ENCODE data around the gene KRTAP20-3.

The KRTAP20-3 gene

DNA sequence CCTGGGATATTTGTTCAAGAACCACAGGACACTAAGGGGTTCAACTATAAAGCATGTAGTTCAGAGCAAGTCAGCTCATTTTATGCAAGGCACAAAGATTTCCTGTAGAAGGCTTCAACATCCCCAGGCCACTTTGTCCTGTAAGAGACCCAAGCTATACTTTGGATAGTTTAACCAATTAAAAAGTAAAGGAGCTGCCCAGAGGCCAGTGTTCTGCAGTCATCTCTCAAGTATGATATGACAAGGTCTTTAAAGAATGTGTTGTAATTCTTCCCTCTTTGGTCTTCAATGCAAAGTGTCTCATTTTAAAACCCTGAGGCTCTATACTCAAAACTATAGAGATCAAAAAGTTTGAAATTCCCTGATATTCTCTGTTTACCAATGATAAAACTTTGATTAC is 34.1 kb downstream of the KRTAP20-3 start:
- Histone ChIP-seq H3K36me3 (ENCODE audit: insufficient read depth, low read length) (no peaks in the 10 kb centered on the region), H4K20me1 (ENCODE audit: insufficient read depth, low read length) (no peaks in the 10 kb centered on the region), H3K4me2 (ENCODE audit: insufficient read depth, low read length) (no peak overlapping the region), H3K9me3 (ENCODE audit: insufficient read depth, low read length, severe bottlenecking) (no peaks in the 10 kb centered on the region), H3K27me3 (ENCODE audit: insufficient read depth, low read length, poor library complexity) (no peaks in the 10 kb centered on the region), H3K4me3 (ENCODE audit: low read depth in 1 of 2, low read length in 2 of 2) (no peak overlapping the region), H3K79me2 (ENCODE audit: insufficient read depth, low read length) (no peaks in the 10 kb centered on the region), H2AFZ (ENCODE audit: low read depth, low read length) (no peak overlapping the region), H3K9ac (ENCODE audit: low read depth, low read length) (no peak overlapping the region), H3K4me1 (ENCODE audit: insufficient read depth, low read length) (no peaks in the 10 kb centered on the region), H3K27ac (ENCODE audit: low read length) (no peak overlapping the region)
- TF ChIP-seq, protein P1, sequence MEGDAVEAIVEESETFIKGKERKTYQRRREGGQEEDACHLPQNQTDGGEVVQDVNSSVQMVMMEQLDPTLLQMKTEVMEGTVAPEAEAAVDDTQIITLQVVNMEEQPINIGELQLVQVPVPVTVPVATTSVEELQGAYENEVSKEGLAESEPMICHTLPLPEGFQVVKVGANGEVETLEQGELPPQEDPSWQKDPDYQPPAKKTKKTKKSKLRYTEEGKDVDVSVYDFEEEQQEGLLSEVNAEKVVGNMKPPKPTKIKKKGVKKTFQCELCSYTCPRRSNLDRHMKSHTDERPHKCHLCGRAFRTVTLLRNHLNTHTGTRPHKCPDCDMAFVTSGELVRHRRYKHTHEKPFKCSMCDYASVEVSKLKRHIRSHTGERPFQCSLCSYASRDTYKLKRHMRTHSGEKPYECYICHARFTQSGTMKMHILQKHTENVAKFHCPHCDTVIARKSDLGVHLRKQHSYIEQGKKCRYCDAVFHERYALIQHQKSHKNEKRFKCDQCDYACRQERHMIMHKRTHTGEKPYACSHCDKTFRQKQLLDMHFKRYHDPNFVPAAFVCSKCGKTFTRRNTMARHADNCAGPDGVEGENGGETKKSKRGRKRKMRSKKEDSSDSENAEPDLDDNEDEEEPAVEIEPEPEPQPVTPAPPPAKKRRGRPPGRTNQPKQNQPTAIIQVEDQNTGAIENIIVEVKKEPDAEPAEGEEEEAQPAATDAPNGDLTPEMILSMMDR (IDR thresholded peaks at IDR 0.05; ENCODE audit: borderline replicate concordance, extremely low read depth, low read length, poor library complexity, severe bottlenecking) = no peak
- DNase-seq (no peak), ATAC-seq (ENCODE audit: insufficient read depth, low read depth) (no peak)

DNA sequence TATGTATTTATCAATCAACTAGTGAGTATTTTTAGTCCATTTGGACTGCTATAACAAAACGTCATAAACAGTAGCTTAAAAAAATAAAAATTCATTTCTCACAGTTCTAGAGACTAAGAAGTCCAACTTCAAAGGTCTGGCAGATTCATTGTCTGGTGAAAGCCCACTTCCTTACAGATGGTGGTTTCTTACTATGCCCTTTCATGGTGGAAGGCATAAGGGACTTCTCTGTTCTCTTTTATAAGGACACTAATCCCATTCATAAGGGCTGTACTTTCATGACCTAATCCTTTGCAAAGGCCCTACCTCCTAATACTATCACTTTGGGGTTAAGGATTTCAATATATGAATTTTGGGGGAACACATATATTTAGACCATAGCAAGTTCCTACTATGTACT is 37.9 kb downstream of the KRTAP20-3 start:
- DNase-seq = no peak
- no peak overlapping the region for H3K27ac ChIP-seq (ENCODE audit: low read length)
- no peak overlapping the region for H3K9ac ChIP-seq (ENCODE audit: low read depth, low read length)
- H3K9me3 ChIP-seq (ENCODE audit: insufficient read depth, low read length, severe bottlenecking) = no peaks in the 10 kb centered on the region
- no peak overlapping the region for H3K4me3 ChIP-seq (ENCODE audit: low read depth in 1 of 2, low read length in 2 of 2)
- H3K79me2 ChIP-seq (ENCODE audit: insufficient read depth, low read length) = no peaks in the 10 kb centered on the region
- H3K4me2 ChIP-seq (ENCODE audit: insufficient read depth, low read length) = no peak overlapping the region
- ATAC-seq (ENCODE audit: insufficient read depth, low read depth) = no peak
- TF ChIP-seq EZH2 (IDR thresholded peaks at IDR 0.05; ENCODE audit: borderline replicate concordance, low read depth, low read length, severe bottlenecking) = no peak
- TF ChIP-seq, protein P1 (IDR thresholded peaks at IDR 0.05; ENCODE audit: borderline replicate concordance, extremely low read depth, low read length, poor library complexity, severe bottlenecking) = no peak
- no peaks in the 10 kb centered on the region for H3K4me1 ChIP-seq (ENCODE audit: insufficient read depth, low read length)
- no peaks in the 10 kb centered on the region for H4K20me1 ChIP-seq (ENCODE audit: insufficient read depth, low read length)
- no peaks in the 10 kb centered on the region for H3K27me3 ChIP-seq (ENCODE audit: insufficient read depth, low read length, poor library complexity)
- no peaks in the 10 kb centered on the region for H3K36me3 ChIP-seq (ENCODE audit: insufficient read depth, low read length)
- H2AFZ ChIP-seq (ENCODE audit: low read depth, low read length) = no peak overlapping the region

DNA sequence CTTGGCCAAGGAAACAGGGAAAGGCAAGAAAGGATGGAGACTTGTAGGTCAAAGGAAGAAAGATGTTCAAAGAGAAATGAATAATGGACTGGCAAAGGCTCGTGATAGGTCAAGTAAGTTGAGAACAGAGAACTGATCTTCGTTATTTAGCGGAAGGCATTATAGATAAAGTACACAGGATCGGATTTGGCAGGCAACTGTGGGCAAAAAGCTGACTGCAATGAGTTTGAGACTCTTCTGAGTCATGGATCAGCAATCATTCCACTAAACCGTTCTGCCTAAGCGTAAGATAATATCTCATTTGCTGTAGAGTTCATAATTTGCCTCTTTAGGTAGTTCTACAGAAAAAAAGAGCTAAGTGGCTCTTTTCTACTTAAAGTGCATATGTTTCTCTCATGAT is 41.8 kb downstream of the KRTAP20-3 start:
- Histone ChIP-seq H3K4me2 (ENCODE audit: insufficient read depth, low read length) (no peak overlapping the region), H3K27me3 (ENCODE audit: insufficient read depth, low read length, poor library complexity) (no peaks in the 10 kb centered on the region), H3K27ac (ENCODE audit: low read length) (no peak overlapping the region), H3K9ac (ENCODE audit: low read depth, low read length) (no peak overlapping the region), H3K79me2 (ENCODE audit: insufficient read depth, low read length) (no peaks in the 10 kb centered on the region), H3K9me3 (ENCODE audit: insufficient read depth, low read length, severe bottlenecking) (no peaks in the 10 kb centered on the region), H3K4me1 (ENCODE audit: insufficient read depth, low read length) (no peaks in the 10 kb centered on the region), H4K20me1 (ENCODE audit: insufficient read depth, low read length) (no peaks in the 10 kb centered on the region), H3K36me3 (ENCODE audit: insufficient read depth, low read length) (no peaks in the 10 kb centered on the region), H3K4me3 (ENCODE audit: low read depth in 1 of 2, low read length in 2 of 2) (no peak overlapping the region), H2AFZ (ENCODE audit: low read depth, low read length) (no peak overlapping the region)
- TF ChIP-seq, protein P1 (IDR thresholded peaks at IDR 0.05; ENCODE audit: borderline replicate concordance, extremely low read depth, low read length, poor library complexity, severe bottlenecking) = no peak
- TF ChIP-seq EZH2 (IDR thresholded peaks at IDR 0.05; ENCODE audit: borderline replicate concordance, low read depth, low read length, severe bottlenecking) = no peak
- DNase-seq (no peak), ATAC-seq (ENCODE audit: insufficient read depth, low read depth) (no peak)

DNA sequence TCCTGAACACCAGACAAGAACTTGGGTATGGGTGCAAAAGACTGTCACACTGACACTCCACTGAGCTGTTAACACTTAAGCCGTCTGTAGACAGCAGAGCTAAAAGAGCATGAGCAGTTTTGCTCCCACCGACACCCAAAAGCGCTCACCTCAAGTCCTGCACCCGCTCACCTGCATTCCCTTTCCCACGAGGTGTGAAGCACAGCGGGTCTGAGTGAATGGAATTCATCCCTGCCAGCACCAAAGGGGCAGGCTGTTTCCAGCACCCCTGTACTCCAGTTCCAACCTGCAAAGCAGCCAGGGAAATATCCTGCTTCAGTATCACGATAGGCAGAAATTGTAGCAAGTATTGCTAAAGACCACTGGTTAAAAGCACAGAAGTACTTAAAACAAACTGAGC is 47.2 kb downstream of the KRTAP20-3 start:
- DNase-seq = no peak
- no peak for ATAC-seq (ENCODE audit: insufficient read depth, low read depth)
- Histone ChIP-seq H3K36me3 (ENCODE audit: insufficient read depth, low read length) (no peaks in the 10 kb centered on the region), H3K9ac (ENCODE audit: low read depth, low read length) (no peak overlapping the region), H2AFZ (ENCODE audit: low read depth, low read length) (no peak overlapping the region), H3K79me2 (ENCODE audit: insufficient read depth, low read length) (no peaks in the 10 kb centered on the region), H4K20me1 (ENCODE audit: insufficient read depth, low read length) (no peaks in the 10 kb centered on the region), H3K4me3 (ENCODE audit: low read depth in 1 of 2, low read length in 2 of 2) (no peak overlapping the region), H3K9me3 (ENCODE audit: insufficient read depth, low read length, severe bottlenecking) (no peaks in the 10 kb centered on the region), H3K4me1 (ENCODE audit: insufficient read depth, low read length) (no peaks in the 10 kb centered on the region), H3K27me3 (ENCODE audit: insufficient read depth, low read length, poor library complexity) (no peaks in the 10 kb centered on the region), H3K27ac (ENCODE audit: low read length) (no peak overlapping the region), H3K4me2 (ENCODE audit: insufficient read depth, low read length) (no peak overlapping the region)
- TF ChIP-seq EZH2 (IDR thresholded peaks at IDR 0.05; ENCODE audit: borderline replicate concordance, low read depth, low read length, severe bottlenecking) = no peak
- TF ChIP-seq, protein P1 (IDR thresholded peaks at IDR 0.05; ENCODE audit: borderline replicate concordance, extremely low read depth, low read length, poor library complexity, severe bottlenecking) = no peak

Data from DND-41 (cell line).